HCEC 1CT (cell line): ENCODE data around the gene BAIAP2L1.
"Not testable (repeated sequence)": the region's sequence is repeated elsewhere in the genome, so short reads cannot be mapped to it uniquely, and the experiment has no call there.

Experiments
- DNase-seq: peaks from one replicate; pipeline ENCODE4 v3.0.0-alpha.2; 2017

BAIAP2L1 gene

DNA sequence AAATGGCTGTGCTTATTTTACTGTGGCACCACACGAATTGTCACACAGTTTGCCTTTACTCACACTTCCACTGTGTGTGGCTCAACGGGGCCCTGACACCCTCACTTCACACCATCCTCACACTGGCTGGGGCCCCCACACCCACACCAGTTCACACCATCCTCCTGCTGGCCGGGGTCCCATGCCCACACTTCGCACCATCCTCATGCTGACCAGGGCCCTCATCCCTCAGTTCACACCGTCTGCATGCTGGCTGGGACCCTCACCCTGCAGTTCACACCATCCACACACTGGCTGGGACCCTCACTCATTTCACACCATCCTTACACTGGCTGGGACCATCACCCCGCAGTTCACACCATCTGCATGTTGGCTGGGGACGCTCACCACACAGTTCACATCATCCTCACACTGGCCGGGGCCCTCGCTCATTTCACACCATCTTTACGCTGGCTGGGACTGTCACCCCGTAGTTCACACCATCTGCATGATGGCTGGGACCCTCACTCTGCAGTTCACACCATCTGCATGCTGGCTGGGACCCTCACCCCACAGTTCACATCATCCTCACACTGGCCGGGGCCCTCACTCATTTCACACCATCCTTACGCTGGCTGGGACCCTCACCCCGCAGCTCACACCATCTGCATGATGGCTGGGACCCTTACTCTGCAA is 83.4 kb downstream of the BAIAP2L1 start:
- no peak for DNase-seq

DNA sequence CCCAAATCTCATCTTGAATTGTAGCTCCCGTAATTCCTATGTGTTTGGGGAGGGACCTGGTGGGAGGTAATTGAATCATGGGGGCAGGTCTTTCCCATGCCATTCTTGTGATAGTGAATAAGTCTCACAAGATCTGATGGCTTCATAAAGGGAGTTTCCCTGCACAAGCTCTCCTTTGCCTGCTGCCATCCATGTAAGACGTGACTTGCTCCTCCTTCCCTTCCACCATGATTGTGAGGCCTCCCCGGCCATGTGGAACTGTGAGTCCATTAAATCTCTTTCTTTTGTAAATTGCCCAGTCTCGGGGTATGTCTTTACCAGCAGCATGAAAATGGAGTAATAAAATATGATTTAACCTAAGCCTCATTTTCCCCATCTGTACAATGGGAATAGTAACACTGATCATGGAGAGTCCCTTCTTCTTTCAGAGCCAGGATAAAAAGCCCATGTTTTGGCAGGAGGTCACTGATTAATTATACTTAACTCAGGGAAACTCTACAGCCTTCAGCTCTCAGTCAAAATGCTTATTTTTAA is 84.8 kb downstream of the BAIAP2L1 start:
- DNase-seq, result not testable (repeated sequence)

DNA sequence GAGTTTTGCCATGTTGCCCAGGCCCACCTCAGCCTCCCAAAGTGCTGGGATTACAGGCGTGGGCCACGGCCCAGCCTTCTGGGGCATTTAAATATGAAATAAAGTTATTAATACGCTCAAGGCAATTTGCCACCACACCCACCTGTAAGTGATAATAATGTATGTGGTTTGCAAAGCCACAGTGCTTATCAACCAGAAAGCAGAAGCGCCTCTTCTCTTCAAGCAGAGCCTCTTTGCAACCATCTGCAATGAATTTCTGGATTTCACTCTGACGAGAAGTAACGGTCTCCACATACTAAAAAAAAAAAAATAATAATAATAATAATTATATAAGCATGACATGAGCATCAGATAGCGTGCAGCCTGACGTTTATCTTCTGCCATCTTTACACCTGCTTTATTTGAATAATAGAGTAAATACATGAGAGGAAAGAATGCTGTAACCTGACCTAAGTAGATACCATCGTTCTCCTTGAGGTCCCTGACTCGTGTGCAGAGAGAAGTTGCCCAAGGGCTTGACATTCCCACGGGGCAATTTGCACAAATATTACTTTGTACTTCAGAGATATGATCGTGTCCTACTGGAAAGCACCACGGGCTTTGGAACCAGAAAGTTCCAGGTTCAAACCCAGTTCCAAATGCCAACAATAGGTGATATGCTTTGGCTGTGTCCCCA is 85.4 kb downstream of the BAIAP2L1 start:
- DNase-seq, result no peak

DNA sequence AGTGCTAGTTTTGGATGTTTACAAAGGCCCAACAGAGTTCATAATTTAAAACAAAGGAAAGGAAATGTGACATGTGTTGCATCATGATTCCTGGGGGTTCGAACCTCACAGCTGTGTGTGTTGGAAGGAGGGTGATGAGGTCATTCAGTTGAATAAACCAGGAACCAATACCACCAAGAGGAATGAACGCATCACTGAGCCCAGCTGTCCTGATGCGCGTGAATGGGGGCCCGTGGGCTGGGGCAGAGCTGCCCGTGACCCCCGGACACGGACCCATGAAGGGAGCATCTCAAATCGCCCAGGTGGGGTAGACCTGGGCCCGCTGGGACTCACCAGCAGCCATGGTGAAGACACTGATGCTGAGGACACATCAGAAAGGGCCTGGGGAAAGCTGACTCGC is 86.4 kb downstream of the BAIAP2L1 start:
- DNase-seq, result peak; percentile 24

DNA sequence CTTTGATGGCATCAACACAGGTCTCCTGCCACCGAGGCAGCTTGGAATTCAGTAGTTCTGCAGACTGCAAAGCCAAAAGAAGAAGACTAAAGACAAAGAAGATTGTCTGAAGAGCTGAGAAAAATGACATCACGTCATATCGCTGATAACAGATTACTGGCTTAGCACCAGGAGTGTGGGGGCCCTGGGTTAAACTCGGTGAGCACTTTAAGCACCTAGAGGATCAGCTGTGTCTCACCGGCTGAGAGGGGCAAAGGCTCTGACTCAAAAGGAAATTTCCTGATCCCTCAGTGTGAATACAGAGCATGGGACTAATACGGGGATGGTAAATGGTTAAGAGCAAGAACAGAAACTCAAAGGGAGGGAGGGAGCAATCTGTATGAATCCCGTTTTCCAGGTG is 88.7 kb downstream of the BAIAP2L1 start:
- DNase-seq, result no peak

DNA sequence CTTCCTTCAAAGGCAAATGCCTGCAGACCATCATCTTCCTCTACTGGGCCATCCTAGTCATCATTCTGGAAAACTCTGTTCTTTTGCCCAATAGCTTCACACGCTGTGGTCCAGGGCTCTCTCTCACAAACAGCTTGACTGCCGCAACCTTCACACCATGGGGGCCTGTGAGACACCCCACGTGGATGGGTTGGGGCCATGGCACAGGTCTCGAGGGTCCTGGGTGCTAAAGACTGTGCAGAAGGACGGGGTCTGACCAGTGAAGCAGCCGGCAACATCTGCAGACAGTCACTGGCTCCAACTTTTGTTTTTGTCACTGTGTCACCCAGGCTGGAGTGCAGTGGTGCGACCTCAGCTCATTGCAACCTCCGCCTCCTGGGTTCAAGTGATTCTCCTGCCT is 91.3 kb downstream of the BAIAP2L1 start:
- no peak for DNase-seq

DNA sequence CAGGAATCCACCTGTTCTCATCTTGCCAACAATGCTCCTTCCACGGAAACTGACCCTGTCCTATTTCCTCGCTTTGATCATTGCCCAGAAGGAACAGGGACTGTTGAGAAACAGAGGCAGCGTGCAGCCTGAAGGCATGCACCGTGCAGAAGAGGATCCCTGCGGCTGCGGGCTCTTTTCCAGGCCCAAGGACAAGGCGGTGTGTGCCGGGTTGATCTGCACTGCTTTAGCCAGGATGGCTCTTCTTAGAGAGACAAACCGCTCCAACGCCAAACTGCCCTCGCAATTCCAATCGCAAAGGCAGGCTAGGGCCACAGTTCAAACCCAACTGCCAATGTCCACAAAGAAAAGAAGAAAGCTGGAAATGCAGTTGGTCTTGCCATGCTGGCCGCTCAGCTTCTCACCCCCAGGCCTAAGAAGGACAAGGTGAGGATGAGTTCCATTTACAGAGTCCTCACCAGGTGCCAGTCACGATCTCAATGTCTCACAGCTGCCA is 92.9 kb downstream of the BAIAP2L1 start:
- DNase-seq, result no peak

DNA sequence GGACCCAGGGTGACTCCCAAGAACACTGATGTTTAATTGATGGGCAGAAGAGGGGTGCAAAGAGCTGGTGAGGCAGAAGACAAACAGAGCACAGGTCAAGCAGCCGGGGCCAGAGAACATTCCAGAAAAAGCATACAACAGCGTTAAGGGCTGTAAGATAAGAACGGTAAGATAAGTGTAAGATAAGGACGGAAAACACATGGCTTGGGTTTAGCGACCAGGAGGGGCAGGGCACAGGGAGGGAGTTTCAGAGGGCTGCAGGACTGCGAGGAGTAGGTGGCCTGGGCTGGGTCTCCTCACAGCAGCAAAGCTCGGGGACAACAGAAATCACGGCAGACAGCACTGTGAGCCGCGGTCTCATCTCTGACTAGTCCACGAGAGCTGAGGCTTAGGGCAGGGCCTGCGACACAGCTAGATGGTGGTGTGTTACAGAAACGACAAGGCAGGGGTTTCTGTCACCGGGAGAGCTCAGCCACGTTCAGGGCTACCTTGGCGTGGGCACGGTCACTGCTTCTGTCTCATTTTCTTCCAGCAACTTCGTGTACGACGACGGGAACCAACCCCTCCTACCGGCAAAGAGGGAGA is 94.8 kb downstream of the BAIAP2L1 start:
- DNase-seq, result no peak

DNA sequence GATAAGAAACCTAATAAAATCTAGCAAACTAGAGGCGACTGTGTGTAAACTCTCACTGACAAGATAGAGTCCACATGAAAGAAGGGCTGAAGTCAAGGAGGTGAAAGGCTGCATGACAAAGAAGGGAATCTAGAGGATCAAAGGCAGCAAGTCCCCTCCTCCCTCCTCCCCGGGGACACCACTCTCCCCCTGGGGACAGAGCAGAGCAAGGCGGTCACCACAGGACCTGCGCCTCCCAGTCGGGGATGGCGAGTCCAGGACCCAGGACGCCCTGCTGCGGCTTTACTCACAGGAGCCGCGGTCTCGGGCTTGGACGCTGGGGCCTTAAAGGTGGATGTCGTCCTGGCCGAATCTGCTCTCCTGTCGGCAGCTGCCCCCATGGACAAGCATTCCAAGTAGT is 97.0 kb downstream of the BAIAP2L1 start:
- no peak for DNase-seq

DNA sequence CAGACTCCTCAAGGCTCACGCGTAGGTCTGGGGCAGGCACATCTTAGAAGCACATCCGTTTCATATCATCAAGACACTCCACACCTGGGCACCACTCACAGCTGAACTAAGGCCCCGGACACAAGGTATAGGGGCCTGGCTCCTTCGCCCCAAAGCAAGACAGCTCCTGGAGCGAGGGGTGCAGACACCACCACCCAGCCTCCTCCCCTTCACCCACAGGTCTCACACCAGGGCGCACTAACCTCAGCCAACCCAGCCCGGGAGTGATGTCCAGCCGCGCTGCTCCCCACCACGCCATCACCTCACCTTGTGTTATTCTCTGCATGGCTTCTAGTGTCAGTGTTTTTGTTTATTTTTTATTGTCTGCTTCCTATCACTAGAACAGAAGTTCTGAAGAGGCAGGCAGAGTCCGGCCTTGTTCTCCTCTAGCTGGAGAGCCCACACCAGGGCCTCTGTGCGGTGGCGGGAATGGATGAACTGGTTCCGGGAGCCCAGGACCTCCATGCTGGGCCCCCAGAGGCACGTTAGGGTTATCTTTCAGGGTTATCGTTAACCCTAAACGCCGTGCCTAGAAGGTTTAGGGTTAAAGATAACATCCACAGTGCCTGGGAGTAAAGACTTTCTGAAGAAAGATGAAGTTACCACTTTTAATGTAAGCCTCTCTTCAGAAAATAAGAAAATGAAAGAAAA is 97.6 kb downstream of the BAIAP2L1 start:
- DNase-seq, result no peak

DNA sequence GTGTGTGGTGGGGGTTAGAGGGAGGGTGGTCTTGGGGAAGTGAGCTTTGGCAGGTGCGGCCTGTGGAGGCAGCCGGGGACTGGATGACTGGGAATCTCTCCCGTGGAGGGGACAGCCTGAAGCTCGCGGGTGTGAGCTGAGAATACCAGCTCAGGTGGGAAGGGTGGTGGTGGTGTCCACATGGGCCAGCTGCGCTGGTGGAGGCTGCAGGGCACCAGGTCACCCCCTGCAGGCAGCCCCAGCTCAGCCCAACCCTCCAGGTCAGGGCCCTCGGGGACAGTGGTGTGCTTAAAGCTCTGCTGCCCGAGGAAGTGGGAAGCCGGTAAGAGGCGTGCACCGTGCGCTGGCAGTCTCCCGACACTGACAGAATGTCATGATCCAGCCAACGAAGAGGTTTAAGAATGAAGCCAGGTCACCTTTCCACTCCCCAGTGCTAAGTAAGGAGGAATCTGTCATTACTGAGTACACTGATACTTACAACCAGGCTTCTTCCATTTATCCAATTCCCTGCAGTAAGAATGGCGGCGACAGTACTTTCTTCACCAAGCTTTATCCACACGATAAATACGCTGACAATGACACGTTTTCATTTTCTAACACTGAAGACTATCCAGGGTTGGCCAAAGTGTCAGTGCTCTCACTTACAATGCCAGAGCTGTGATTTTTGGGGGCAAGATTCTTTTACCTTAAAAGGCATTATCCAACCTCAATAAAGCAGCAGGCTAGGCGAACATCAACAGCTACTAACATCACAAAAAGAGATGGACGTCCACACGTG is 99.0 kb downstream of the BAIAP2L1 start:
- DNase-seq, result no peak

DNA sequence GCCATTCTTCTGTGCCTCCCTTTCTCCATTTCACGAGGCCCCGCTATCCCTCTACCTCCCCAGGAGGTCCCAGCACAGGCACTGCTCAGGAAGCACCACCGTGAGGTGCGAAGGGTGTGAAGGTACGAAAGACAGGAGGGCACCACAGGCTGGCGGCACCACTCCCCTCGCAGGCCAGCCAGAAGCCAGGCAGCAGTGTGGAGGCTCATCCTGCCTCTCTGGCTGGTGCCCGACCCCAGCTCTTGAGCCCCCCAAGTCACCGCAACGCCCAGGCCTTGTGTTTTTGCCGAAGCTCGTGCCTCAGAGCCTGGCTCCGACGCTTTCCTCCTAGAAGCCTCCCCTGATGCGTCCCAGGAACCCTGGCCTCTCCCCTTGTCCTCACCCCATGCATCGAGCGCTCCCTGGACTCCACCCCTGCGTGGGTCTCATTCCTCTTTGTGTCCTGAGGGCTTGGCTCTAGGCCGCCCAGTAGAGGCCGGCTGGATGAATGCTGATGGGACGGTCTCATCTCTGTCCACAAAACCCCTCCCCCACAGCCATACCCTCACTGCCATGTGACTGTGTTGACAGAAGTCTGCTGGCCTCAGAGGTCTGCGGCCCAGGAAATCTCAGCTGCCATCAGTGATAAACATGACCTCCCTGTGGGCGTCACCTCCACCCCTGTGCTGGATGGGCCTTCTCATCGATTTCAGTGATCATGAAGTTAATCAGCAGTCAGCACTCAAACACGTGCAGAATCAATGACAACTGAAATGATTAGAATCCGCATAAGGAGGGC is 100.1 kb downstream of the BAIAP2L1 start:
- no peak for DNase-seq

DNA sequence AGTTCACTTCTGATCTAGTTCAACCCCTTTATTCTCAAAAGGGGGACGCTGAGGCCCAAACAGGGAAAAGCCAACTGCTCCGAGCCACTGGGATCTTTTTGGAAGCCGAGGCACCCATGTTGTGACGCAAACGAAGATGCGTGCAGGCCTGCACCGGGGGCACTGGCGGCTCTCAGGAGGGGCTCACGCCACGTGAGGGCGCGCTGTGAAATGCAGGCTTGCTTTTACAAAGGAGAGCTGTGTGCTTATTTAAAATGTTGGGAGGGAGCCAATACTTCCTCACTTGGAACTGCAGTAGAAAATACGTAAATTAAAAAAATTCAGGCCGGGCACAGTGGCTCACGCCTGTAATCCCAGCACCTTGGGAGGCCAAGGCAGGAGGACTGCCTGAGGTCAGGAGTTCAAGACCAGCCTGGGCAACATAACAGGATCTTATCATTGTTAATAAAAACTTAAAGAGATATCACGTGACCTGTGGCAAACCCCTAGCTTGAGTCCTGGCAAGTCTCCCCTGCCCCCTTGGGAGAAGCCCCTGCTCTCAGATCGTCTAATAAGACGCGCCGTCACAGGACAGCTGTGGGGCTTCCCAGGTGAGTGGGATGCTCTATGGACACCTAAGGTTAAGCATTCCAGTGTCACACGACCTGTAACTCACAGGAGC is 103.1 kb downstream of the BAIAP2L1 start:
- DNase-seq, result no peak

DNA sequence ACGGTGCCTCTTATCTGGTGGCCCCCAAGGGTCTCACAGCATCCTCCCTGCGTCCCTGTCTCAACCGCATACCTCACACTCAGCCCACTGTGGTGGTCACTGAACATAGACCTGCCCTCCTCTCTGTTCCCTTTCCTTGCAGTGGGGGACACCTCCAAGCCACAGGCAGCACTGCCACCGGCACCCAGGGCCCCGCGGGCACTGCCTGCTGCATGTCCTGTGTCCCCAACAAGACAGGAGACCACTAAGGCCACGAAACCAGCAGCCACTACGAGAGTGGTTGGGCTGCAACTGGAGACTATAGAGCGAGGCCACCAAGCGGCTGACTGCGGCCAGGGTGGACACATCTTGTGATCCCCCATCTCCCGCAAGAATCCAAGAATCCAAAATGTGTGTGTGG is 104.1 kb downstream of the BAIAP2L1 start:
- DNase-seq, result no peak

DNA sequence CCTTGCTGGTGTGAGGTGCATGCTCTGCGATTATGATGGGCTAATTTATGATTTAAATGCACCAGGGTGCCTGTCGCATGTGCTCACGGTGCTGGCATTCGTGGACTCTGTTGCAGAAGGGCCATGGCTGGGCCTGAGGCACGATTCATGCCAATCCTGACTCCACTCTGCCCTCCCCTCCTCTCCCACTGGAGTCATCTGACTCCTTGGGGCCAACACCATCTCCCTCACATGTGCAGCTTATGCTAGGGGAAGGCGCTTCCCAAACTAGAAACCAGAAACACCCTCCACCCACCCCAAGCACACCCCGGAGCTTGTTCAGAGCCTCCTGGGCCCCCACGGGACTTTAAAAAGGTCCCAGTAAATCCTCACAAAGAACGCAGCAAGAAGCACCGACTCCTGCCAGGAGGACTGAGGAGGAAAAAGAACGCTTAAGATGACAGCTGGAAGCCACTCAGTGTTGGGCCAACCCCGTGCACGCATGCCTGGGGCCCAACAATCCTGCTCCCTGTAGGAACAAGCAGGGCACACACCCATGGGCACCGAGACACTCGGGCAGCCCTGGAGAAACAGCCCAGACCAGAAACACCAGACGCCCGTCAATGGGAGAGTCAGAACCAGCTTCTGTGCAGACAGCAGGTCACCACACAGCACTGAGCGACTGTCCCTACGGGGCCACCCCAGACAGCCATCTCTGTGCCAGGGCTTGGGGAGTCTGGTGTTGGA is 105.3 kb downstream of the BAIAP2L1 start:
- no peak for DNase-seq

DNA sequence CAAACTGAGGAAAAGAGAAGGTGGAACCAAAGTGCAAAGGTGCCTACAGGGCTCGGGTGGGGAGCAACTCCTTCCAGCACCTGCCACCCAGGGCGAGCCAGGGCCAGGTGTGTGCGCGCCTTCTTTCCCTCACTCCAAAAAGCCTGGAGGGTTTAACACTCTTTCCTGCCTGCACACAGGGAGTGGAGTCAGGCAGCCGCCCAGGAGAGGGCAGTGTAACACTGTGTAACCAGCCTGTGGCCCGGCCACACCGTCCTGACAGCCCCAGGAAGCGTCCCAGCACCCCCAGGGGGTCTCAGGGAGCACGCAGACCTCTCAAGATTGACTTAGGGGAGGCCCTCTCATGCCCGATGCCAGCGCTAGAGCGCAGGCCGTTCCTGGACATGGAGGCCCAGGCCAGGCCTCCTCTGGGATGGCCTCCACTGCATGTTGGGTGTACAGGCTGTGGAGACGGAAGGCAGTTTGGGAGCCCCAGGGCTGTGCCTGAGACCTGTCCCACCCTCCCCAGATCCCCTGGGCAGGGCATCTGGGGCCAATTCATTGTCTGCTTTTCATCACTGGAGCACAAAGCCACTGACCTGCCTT is 106.0 kb downstream of the BAIAP2L1 start:
- DNase-seq, result peak; percentile 21

DNA sequence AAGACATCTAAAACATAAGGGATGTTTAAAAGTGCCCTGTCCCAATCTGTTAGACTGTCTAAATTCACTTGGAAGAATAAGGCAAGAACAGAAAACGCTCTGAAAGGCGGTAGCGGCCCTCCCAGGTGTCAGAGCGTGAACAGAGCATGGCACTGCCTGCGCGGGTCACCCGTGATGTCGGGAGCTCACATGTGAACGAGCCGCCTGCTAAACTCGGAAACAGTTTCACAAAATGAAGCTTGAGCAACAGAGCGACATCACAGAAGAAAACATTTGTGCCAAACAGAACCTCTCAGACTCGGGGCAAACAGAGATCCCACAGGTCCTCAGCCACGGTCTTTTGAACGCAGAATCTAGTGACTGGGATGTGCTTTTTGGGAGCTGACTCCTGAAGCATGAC is 106.6 kb downstream of the BAIAP2L1 start:
- no peak for DNase-seq

DNA sequence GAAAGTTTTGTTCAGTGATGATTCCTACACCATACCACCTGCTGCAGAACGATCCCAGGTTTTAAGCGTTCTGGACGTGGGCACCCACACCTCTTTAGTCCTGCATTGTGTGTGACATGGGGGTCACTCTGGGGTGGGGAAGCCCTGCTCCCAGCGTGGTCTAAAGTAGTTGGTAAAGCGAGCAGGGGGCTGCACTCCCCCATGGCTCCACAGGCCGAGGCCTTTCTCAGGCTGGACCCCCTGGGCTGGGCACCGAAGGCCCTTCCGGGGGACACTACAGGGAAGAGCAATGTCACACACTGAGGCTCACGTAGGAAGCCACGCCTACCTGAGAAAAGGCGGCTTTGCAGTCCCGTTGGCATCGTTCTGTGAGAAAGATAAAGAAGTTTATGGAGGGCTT is 107.1 kb downstream of the BAIAP2L1 start:
- DNase-seq, result no peak

DNA sequence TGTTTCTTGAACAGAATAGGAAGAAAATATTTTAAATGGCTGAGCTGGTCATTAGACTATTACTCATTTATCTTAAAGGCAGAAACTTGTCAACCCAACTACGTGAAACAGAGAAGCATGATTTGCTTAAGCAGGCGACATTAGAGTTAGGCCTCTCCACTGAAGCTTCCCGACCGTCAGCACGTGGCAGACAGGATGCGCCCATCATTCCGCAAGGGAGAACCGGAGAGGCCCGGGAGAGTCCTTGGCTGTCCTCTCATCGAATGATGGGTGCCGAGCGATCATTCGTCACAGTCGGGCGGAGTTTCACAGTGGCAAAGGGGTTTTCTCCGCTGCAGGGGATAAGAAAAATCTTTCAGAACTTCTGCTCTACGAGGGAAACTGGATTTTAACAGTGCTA is 107.6 kb downstream of the BAIAP2L1 start:
- no peak for DNase-seq

DNA sequence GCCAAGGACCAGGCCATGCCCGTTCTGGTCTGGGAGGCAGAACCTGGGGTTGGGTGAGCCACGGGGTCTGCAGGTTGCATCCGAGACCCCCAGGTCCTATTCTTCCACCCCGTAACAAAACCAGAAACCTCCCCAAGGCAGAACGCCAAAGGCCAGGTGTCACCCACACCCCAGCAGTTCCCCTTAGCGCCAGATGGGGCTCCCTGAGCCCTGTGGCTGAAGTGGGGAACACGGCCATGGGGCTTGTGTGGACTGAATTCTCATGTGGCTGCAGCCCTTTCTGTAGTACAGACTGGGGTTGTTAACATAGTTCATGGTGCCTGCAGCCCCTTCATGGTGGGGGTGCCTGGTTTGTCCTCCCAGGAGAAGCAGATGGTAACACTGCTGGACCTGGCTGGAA is 109.2 kb downstream of the BAIAP2L1 start:
- DNase-seq, result no peak
